Activated CD8-positive, alpha-beta memory T cell treated with anti-CD3 and anti-CD28 coated beads, Interleukin-2, amount 50 U/mL, for 4 hours (primary cell): ENCODE measurements around the gene TMEM51.
"Not testable (repeated sequence)": the region's sequence is repeated elsewhere in the genome, so short reads cannot be mapped to it uniquely, and the experiment has no call there.

Source experiments
- DNase-seq: peaks from one replicate; pipeline ENCODE4 v3.0.0-alpha.2; 2020

TMEM51 gene

GRCh38 chr1:15128520-15129313 is 24.8 kb upstream of the TMEM51 start:
- peak; percentile 68 for DNase-seq

DNA sequence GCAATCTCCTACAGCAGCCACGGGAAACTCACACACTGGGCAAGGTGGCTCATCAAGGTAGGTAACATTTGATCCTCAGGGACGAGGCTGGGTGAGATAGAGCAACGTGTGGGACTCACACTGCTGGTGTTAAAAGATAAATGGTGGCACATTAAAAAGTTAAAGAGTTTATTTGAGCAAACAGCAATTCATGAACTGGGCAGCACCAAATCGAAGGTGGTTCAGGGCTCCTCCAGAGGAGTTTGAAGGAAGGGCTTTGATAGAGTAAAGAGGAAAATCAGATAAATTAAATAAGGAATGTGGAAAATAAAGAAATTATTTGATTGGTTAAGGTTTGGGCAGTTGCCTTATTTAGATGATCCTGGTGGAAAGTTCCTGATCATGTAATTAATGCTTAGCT is 23.6 kb upstream of the TMEM51 start:
- no peak for DNase-seq

- no peak for DNase-seq
These were observed 22.9 kb upstream of the TMEM51 start for GRCh38 chr1:15130607-15131006.

- no peak for DNase-seq
These were observed 20.6 kb upstream of the TMEM51 start for GRCh38 chr1:15132965-15133364.

- no peak for DNase-seq
These were observed 19.3 kb upstream of the TMEM51 start for GRCh38 chr1:15134285-15134684.

- not testable (repeated sequence) for DNase-seq
These were observed 17.9 kb upstream of the TMEM51 start for GRCh38 chr1:15135604-15136003.

GRCh38 chr1:15137809-15138208 is 15.7 kb upstream of the TMEM51 start:
- no peak for DNase-seq

DNA sequence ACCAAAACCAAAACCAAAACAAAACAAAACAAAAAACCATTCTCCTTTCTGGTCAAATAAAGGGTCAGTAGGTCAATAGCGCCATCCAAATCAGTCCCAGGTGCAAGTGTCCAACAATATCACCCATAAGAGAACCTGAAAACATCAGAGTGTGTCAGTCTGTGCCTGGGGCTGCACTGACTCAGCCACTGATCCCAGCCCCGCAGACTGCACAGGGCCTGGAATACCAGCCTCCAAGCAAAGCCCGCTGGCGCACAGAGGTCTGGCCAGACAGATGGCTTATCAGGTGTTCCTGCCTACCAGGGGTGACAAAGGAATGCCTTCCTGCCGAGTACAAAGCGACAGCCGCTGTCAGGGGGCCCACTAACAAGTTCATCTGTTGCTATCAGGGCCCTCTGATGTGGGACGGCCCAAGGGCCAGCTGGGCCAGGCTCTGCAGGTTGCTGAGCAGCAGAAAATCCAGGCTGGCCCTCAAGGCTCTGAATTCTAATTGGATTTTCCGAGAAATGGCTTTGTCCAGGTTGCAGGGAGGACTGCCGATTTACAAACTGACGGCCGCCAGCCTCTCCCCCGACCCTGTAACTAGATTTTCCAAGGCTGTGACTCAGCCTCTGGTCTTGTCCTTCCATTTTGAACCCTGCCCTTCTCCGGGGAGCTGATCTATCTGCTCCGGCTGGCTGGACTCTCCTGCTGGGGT is 13.7 kb upstream of the TMEM51 start:
- DNase-seq: no peak

- no peak for DNase-seq
These were observed 11.5 kb upstream of the TMEM51 start for GRCh38 chr1:15141935-15142539.

DNA sequence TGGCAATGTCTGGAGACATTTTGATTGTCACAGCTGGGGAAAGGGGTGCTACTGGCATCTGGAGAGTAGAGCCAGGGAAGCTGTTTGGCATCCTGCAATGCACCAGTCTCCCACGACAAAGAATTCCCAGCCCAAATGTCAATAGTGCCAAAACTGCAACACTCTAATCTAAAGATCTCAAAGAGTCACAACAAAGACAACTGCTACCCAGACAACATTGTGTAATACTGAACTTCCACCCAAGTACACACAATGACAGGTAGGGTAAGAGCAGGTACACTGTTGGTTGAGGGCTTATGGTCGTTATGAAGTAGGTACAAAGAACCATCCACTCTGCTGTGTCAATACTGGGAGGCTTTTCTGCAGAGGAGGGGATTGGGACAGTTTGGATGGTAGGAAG is 8.2 kb upstream of the TMEM51 start:
- DNase-seq: no peak

DNA sequence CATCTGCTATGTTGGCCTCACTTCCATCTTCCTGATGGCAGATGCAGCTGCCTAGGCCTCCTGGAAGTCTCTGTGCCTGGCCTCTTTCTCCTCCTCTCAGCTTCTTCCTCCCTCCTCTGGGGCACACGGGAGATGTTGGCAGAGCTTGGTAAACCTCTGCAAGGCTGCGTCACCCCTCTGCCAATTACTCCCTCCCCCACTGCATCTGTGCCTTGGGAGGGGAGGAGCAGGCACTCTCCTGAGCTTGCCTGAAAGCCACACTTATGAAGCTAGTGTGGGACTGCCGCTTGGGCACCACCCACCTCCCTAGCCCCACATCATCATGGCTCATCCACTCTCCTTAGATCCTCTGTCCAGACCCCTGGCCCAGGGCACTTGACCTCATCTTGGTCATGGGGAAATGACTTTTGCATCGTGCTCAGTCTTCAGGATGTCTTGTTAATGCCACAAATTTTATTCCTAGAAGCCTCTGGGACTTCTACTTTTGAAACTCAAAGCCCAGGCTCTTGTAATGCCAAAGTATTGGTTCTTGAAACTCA is 7.3 kb upstream of the TMEM51 start:
- no peak for DNase-seq

DNA sequence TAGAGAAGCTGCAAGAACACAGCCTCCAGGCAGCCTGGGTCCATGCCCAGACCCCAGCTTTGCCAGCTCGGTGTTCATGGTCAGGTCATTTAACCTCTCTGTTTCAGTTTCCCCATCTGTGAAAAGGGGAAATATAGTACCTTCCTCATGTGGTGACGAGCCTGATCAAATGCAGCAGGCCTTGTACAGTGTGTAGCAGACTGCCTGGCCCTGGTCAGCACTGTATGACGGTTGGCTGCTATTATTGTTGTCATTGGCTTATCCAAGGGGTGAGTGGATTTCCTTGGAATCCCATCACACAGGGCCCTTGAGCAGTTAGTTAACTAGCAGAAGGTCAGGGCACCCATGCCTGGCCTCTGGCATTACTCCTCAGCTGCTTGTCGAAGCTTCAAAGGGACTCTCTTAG is 6.6 kb upstream of the TMEM51 start:
- DNase-seq: no peak

DNA sequence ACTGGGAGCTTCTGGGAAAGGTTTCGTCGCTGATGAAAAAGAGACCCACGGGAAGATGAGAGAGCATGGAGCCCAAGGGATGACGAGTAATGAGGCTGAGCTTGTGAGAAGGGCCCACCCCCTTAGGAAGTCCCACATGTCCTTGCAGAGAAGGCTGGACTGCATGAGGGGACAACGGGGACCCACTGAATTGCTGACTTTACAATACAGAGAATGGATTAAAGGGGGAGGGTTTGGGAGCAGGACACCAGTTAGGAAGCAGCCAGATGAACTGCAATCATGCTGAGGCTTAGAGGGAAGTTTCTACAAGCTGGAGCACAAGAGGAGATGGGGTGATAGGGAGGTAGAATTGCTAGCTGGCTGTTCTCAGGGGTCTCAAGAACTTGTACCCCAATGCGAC is 5.5 kb upstream of the TMEM51 start:
- DNase-seq: no peak

GRCh38 chr1:15148475-15148874 is 5.1 kb upstream of the TMEM51 start:
- no peak for DNase-seq

DNA sequence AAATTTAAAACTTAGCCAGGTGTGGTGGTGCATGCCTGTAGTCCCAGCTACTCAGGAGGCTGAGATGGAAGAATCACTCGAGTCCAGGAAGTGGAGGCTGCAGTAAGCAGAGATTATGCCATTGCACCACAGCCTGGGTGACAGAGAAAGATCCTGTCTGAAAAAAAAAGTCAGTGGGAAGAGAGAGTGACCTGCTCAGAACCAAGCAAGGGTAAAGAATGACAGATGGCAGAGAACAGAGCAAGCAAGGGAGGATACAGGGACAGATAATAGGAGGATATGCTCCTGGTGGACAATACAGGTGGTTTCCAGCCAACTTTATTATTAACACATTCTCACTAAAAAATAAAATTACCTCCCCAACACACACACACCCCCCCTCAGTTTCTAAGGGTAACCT is 4.6 kb upstream of the TMEM51 start:
- no peak for DNase-seq

GRCh38 chr1:15150376-15150775 is 3.2 kb upstream of the TMEM51 start:
- no peak for DNase-seq

GRCh38 chr1:15151377-15151806 is 2.2 kb upstream of the TMEM51 start:
- DNase-seq: no peak

- DNase-seq: no peak
These were observed 1.7 kb upstream of the TMEM51 start for GRCh38 chr1:15151871-15152270.

DNA sequence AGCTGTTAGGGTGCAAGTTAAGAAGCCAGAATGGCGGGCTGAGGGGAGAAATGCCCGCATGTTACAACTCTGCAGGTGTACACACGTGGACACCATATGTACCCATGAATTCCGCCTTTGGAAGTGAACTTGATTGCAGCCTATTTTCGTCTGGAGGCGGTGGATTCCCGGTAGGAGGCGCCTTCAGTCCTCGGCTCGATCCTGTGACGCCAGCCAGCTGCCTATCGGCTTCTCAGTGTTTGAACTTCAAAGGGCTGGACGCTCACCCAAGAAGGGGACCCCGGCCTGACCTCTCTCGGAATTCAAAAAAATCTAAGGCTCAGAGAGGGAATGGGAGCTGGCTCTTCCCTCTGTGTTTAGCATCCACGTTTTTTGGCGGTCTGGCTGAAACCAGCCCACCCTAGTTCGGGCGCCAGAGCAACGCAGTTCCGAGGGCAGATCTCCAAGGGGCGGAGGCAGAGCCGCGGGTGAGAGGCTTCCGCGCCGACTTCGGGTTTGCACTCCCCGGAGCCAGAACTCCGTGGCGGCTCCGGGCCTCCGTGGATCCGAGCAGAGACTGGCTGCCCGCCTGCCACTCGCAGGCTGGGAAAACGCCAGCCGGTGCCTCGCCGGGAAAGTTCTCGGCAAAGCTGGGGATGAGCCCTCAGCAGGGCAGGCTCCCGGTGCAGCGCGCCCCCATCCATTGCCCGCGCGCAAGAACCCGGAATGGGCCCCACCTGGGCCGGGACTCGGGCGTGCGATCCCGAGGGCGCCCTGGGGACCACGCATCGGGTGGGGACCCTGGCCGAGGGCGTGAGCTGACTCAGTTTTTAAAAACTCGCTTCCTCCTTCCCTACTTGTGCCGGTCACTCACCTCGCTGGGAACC is 996 bp upstream of the TMEM51 start:
- no peak for DNase-seq

DNA sequence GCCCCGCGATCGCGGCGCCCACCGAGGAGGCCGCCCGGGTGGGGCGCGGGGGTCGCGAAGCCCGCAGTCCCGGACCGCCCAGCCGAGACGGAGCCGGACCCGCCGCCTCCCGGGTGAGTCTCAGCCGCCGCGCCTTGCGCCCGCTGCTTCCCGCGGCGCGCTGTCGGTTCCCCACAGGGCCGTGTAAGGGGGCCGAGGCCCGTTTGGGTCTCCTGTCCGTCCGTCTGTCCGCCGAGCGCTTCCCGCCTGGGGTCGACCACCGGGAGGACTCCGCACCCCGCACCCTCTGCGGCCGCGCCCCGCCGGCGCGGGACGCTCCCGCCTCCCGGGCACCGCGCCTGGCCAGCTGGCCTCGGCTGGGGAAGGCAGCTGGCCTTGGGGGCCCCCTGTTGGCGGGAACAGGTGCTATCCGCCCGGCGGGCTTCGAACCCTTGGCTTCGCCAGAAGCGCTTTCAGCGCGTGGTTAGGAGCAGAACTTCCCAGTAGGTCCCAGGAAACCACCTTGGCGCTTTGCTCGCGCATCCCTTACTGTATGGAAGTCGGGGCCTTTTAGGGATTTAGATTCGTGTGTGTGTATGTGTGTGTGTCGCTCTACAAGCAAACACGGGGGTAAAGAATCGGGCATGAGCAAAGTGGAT is 414 bp downstream of the TMEM51 start:
- peak; percentile 23 for DNase-seq

DNA sequence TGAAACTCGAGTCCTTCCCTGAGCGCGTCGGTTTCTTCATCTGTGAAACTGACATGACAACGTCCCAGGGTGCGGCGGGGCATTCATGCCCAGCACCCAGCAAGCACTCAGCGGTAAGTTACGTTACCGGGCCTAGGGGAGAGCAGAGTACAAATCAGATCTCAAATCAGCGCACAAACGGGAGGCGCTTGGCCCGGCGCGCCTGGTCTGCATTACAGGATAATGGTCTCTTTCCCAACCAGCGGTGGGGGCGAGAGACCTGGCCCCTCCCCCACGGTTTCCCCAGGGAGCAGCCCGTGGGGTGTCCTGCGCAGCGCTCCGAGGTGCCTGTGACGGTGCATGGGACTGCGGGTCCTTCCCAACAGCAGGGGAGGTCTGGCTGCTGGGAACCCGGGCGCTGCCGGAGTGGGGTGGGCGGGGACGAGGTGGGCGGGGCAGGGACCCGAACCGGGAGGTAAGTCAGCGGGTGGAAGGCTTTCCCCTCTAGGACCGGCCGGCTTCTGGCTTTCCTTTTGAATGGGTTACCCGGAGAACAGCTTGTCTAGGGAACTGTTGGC is 1.0 kb downstream of the TMEM51 start:
- no peak for DNase-seq

GRCh38 chr1:15155191-15155590 is 1.6 kb downstream of the TMEM51 start:
- no peak for DNase-seq
